Erythroblast (primary cell): ENCODE data around the gene GDE1.

ENCODE experiments used
- DNase-seq, 2 experiments: peaks; one replicate each; lab custom pipeline; 2025; lab: John Stamatoyannopoulos, UW
- GATA1 ChIP-seq: IDR thresholded peaks from 2 replicates; pipeline ENCODE4 v1.6.1; 2011; ENCODE audit warnings: low read depth, mild to moderate bottlenecking, control low read depth, low read length, moderate library complexity
- POLR2A ChIP-seq: IDR thresholded peaks from 2 replicates; pipeline ENCODE4 v1.6.1; 2011; ENCODE audit warnings: mild to moderate bottlenecking, low read length

Gene GDE1

DNA sequence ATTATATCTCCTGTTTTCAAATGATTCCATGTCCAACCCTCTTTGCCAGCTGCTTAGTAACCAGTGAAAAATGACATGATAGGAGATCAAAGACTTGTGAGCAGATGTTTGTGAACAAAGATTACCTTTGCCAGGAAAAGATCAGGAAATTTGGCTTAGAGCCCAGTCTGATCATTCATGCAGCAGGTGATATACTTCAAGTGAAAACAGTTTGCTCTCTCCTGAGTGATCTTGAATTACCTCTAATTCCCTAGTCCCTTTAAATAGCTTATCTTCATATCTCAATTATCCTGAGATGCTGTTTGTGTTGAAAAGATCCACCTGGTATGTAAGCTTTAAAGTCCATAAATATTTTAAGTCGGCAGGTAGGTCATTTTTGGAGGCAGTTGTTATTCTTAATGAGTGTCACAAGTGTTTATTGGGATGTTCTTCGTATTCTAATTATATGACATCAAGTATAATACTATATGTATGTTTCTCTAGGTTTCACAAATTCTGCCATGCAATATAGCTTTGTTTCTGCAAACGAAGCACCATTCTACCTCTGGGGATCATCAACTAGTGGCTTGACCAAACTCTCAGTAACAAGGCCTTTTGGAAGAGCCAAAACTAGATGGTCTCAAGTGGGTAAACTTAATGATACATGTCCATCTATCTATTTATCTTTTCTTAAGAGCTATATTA, 20.4 kb upstream of the GDE1 start:
- no peak for TF ChIP-seq POLR2A
- TF ChIP-seq GATA1 = no peak
- no peak for DNase-seq

DNA sequence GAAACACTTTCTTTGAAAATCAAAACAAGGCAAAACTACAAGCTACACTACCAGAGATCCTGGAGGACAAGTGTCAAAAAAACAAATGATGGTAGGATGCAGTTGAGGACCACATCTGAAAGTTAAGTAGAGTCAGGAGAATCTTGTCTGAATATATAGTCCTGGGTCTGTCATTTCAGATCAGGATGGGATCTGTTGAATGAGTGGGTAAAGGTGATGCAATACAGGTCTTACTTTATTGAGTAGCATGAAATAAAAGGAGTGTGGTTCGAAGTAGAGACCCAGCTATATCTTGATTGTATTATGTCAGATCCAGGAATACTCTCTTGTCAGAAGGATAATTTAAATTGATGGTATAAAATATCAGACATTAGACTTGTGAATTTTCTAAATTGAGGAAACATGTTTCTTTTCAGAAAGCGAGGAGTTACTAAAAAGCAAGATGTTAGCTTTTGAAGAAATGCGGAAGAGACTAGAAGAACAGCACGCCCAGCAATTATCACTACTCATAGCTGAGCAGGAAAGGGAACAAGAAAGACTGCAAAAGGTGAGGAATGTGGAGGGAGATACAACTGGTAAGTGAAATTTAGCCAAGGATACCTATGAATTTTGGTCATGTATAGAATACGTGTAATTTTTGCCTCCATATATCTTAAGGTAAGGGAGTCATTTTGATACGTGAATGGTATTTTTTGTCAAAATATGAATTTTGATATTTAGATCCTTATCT, 18.5 kb upstream of the GDE1 start:
- TF ChIP-seq POLR2A (no peak), GATA1 (no peak)
- DNase-seq = no peak

DNA sequence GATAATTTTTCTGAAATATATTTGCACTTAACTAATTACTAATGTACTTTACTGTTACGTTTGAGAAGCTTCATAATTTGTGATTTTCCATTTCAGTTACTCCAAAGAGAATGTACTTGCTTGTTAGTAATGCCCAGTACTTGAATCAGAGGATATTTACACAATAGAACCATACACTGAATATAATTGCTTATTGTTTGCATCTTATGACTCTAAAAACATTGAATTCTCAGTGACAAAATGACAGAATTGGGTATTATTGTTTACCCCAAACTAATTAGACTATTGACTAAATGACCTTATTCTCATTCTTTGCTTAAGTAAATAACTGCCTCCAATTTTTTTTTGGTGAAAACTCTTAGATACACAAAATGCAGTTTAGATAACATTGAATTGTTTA, 10.7 kb upstream of the GDE1 start:
- TF ChIP-seq POLR2A (no peak), GATA1 (no peak)
- DNase-seq = no peak

DNA sequence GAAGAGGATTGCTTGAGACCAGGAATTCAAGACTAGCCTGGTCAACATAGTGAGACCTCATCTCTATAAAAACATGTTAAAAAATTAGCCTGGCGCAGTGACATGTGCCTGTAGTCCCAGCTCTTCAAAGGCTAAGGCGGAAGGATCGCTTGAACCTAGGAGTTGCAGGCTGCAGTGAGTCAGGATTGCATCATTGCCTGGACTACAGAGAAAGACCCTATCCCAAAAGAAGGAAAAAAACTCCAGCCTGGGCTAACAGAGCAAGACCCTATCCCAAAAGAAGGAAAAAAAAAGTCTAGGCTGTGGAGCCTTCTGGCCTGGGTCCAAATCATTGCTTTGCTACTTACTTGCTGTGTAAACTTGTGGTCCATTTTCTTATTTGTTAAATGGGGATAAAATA, 6.8 kb upstream of the GDE1 start:
- no peak for TF ChIP-seq POLR2A
- no peak for TF ChIP-seq GATA1
- DNase-seq = no peak

DNA sequence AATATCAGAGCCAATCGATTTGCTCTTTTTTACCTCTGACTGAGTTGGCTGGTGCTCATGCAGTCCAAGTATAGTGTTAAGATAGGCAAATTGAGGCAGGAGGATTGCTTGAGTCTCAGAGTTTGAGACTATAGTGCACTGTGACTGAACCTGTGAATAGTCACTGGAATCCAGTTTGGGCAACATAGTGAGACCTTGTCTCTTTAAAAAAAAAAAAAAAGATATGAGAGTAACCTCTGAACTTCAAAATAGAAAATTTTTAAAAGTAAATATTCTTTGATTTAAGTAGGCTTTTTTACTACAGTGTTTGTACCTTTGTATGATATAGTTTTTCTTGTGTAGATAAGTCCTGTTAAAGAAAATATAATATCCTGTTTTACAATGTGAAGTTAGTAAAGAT, 5.3 kb upstream of the GDE1 start:
- TF ChIP-seq POLR2A = no peak
- no peak for TF ChIP-seq GATA1
- no peak for DNase-seq

DNA sequence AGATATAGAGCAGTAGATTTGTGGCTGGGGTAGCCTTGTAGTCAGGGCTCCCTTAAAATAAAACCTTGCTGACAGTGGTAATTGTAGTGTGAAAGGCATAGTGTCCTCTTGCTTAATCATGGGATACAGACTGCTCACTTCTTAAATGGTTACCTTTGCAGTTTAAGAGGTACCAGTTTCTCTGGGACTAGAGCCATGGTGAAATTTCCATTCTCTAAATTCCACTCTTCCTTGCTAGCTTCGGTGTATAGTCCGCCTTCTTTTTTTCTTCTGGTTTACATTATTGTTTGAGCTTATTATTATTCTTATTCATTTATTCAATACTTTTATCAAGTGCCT, 3.5 kb upstream of the GDE1 start:
- TF ChIP-seq POLR2A (no peak), GATA1 (no peak)
- no peak for DNase-seq

DNA sequence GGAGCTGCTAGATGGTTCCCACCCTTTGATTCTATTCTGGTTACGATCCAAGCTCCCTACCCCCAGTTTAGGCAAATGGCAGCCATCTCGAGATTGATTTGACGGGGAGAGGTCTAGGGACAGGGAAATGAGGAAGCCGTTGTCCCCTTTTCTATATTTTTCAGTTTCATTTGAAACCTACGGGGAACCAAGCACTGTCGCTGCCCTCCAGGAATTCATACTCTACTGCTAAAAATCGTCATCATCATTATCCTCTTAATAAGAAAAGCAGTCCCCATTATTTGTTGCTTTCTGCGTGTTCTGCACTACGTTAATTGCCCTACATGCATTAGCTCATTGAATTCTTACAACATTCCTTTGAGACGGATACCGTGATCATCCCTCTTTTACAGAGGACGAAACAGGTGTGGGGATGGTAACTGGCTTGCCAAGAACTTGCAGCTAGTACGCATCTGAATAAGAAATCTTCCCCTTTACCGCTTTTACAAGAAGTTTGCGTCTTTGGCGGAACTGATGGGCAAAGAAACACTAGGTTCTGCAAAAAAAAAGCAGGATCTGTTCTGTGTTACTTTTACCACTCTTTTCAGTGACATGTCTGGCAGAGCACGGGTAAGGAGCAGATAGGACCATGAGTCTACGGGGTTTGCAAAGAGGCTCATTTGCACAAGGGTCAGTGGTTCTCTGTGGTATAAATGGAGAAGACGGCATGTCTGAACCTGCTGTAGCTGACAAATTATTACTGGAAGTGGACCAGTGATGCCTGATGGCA, 2.9 kb upstream of the GDE1 start:
- peak; percentile 40 to 56 for DNase-seq

DNA sequence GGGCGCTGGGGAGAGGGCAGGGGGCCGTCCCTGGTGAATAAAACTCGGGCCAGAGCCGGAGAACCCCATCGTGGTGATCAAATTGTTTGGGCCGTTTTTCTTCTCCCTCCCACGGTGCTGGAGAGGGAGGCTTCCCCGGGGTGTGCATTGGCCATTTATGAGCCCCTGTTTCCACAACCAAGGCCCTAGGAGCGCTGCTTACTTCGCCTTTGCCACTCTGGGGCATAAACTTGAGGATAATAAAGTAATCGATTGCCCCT, 2.4 kb upstream of the GDE1 start:
- DNase-seq = peak in 1 of 2 experiments; percentile 48
- TF ChIP-seq POLR2A = no peak
- no peak for TF ChIP-seq GATA1

More for the DNA sequence above, 2.9 kb upstream of the GDE1 start:
- TF ChIP-seq GATA1 (no peak), POLR2A (no peak)

DNA sequence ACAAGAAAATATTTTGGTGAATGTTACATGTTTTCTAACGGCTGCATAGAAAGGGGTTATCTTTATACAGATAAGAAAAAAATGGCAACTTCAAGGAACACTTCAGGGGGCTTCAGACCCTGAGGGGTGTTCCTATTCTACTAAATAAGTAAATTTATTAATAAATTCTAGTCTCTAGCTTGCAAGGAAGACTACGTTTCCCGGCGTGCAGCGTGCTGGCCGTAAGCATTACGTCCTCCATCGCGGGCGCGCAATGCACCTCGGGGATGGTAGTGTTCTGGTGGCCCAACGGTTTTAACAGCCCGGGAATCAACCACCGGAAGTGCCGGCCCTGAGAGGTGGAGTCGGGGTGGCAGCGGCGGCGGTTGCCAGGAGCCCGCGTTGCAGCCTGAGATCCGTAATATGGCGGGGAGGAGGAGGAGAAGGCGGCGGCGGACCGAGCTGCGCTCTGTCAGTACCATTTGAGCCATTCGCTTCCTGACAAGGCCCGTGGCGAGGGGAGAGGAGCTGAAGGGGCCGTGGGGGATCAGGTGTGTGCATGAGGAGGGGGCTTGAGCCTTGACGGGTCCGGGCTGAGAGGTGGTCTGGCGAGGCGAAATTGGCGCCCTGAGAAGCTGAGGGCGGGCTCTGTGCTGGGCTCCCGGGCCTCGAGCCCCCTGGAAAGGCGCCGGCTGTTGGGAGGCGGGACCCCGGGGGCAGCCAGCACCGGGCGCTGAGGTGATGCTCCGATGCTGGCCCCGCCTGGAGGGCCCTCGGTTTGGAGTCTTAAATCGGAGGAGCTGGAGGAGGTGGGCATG, 1.9 kb upstream of the GDE1 start, which contains the start of gene CCP110:
Gene CCP110 (plus strand): TSS at position 384 of the 797 bp plus-strand sequence. CDS start 3,940 bp downstream, outside the sequence.
- TF ChIP-seq POLR2A = peak; percentile 91
- no peak for TF ChIP-seq GATA1
- peak; percentile 96 to 97 for DNase-seq

DNA sequence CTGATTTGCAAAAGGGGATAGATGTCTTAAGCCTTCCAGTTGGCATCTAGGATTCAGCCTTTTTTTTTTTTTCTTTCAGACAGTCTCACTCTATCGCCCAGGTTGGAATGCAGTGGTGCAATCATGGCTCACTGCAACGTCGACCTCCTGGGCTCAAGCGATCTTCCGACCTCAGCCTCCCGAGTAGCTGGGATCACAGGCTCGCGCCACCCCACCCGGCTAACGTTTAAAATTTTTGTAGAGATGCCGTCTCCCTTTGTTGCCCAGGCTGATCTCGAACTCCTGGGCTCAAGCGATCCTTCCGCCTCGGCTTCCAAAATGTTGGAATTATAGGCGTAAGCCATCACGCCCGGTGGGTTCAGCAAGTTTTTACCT, 1.3 kb upstream of the GDE1 start:
- TF ChIP-seq GATA1 (no peak), POLR2A (no peak)
- DNase-seq = no peak

DNA sequence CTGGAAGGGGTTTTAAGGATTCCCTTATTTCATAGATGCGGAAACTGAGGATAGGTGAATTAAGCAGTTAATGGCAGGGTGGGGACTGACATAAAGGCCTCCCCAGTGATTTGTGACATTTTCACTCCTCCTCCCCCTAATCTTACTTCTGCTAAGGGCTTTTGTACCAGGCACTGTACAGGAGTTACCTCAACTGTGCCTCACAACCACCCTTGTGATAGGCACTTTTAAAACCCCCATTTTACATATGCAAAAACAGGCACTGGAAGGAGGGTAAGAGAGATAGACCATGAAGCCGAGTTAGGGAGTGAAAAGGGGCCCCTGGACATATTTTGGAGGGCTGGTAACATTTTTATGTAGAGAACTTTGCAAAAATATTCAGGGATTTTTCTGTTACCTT, 862 bp upstream of the GDE1 start:
- TF ChIP-seq POLR2A (no peak), GATA1 (no peak)
- DNase-seq = peak in 1 of 2 experiments; percentile 10

DNA sequence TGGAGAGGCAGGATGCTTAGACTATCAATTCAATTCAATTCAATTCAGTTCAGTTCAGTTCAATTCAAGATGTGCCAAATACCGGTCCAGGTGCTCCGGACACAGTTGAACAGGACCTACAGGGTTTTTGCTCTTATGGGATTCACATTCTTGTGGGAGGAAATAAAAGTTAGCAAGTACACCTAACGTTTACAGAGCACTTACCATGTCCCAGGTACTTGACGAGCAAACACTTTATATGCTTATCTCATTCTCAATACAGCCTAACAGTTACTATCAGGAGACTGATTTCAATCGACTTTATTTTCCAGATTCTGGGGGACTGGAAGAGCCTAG, 467 bp upstream of the GDE1 start:
- TF ChIP-seq GATA1 (no peak), POLR2A (no peak)
- DNase-seq = no peak

DNA sequence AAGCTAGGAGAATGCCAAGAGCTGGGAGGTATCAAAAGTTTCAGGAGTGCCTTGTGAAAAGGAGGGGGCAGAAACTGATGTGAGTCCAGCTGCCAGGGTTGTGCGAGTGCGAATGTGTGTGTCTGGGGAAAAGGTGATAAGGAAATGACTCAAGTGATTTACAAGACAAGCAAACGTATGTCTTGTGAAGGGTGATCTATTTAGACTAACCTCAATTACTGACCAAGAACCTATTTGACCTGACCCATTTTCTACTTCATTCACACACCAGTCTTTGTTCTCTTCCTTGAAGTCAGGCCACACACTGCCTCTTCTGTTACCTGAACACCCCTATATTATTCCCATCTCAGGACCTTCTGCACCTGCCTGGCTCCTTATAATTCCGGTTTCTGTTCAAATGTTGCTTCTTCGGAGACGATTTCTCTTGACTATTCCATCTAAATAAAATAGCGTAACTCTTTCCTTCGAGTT, 1.0 kb downstream of the GDE1 start:
- peak; percentile 94 to 97 for DNase-seq
- TF ChIP-seq POLR2A (peak; percentile 84), GATA1 (no peak)

DNA sequence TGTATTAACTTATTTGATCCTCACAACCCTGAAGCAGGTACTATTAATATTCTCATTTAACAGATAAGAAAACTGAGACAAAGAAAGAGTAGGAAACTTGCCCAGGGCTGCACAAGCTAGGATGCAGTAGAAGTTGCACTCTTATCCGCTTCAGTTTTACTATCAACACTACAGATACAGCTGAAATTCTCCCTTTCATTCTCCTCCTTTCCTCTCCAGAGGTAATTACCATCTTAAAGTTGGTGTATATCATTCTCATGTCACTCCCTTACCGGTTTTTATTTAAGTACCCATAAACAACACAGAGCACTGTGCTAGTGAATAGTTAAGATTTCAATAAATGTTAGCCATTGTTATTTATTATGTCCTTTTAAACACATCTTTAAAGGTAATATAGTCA, 3.5 kb downstream of the GDE1 start:
- TF ChIP-seq GATA1 (no peak), POLR2A (no peak)
- peak; percentile 24 to 49 for DNase-seq

DNA sequence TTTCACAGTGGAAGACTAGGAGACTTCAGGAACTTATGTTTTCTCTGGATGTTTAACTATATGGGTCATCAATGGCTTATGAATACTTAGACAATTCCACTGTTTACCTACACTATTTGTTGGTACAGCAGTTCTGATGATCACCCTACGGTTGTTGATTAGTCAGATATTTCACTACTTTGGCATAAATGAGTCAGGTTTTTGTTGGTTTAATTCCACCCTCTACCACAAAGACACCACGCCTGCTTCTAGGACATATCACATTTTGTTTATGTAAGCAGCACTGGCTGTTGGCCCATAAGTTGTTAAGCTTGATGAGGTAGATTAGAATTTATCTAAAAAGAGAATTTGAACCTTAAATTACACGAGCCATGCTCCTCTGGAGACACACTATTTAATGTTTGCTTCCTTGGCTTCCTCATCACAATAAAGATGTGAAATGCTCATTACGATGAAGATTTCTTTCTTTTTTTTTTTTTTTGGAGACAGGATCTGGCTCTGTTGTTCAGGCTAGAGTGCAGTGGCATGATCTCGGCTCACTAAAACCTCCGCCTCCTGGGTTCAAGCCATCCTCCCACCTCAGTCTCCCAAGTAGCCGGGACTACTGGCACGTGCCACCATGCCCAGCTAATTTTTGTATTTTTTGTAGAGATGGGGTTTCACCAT, 4.3 kb downstream of the GDE1 start:
- TF ChIP-seq GATA1 (no peak), POLR2A (peak; percentile 31)
- peak; percentile 89 to 91 for DNase-seq
